H1 (cell line): ENCODE measurements around the gene SPTB. TPM values are rescaled to one million over a fixed set of nuclear protein-coding genes. Genes with fewer than 3 reads are reported as not detected.

Source experiments
- CTCF ChIA-PET: fragments of 300-600 bp; sonication (Branson Sonifier 250); formaldehyde crosslinking; loops from one replicate; lab custom pipeline; 2021; ENCODE audit not compliant: partially characterized antibody; lab: Charles Lee
- POLR2A ChIA-PET: fragments of 300-600 bp; sonication (Branson Sonifier 250); formaldehyde crosslinking; loops from one replicate; lab custom pipeline; 2021; ENCODE audit warnings: inconsistent platforms; ENCODE audit not compliant: partially characterized antibody; lab: Charles Lee
- DNase-seq, 2 experiments: peaks; one replicate each; pipeline versions ENCODE4 v3.0.0 to v3.0.0-alpha.2; 2010 to 2022; ENCODE audit warnings: low spot score in 2 of 2, low read depth in 1 of 2, mixed read lengths in 1 of 2
- FAIRE-seq: peaks from 2 replicates; lab custom pipeline; 2011; peaks lifted over from hg19 to GRCh38; lab: Jason Lieb, UNC
- H2AFZ ChIP-seq: 2 replicates; pipeline ENCODE4 v1.8.1; 2012; ENCODE audit warnings: low read length, inconsistent platforms
- H2AK5ac ChIP-seq: 2 replicates; pipeline ENCODE4 v1.6.1; 2013; ENCODE audit warnings: low read depth, low read length
- H2BK120ac ChIP-seq: replicated peaks from 2 replicates; pipeline ENCODE3; 2013; ENCODE audit warnings: low read depth, low read length, inconsistent platforms
- H2BK12ac ChIP-seq: 2 replicates; pipeline ENCODE4 v1.6.1; 2013; ENCODE audit warnings: low read depth, low read length
- H2BK15ac ChIP-seq: 2 replicates; pipeline ENCODE4 v1.6.1; 2013; ENCODE audit warnings: low read length
- H2BK20ac ChIP-seq: 2 replicates; pipeline ENCODE4 v1.6.1; 2013; ENCODE audit warnings: low read length
- H2BK5ac ChIP-seq: 2 replicates; pipeline ENCODE4 v1.6.1; 2013; ENCODE audit warnings: low read depth, low read length
- H3K14ac ChIP-seq: 2 replicates; pipeline ENCODE4 v1.6.1; 2013; ENCODE audit warnings: inconsistent platforms; ENCODE audit not compliant: insufficient read length
- H3K18ac ChIP-seq: 2 replicates; pipeline ENCODE4 v1.6.1; 2013; ENCODE audit warnings: low read length; ENCODE audit errors: extremely low read depth
- H3K23ac ChIP-seq: 2 replicates; pipeline ENCODE4 v1.6.1; 2013; ENCODE audit warnings: inconsistent platforms; ENCODE audit not compliant: insufficient read length
- H3K23me2 ChIP-seq: 2 replicates; pipeline ENCODE4 v1.6.1; 2013; ENCODE audit warnings: low read depth, low read length
- H3K27ac ChIP-seq: 2 replicates; pipeline ENCODE4 v1.6.1; 2011; ENCODE audit warnings: low read depth, low read length, inconsistent platforms
- H3K27me3 ChIP-seq, 4 experiments: replicated peaks in 1 of 4; 1 replicate in 1 of 4; 2 replicates in 3 of 4; pipeline versions ENCODE4 v1.6.1 to v1.8.1; 2011 to 2013; ENCODE audit warnings: low read length in 3 of 4, mild to moderate bottlenecking in 3 of 4, inconsistent platforms in 2 of 4, mixed read lengths in 2 of 4, moderate library complexity in 1 of 4; ENCODE audit not compliant: control insufficient read depth in 3 of 4, insufficient read depth in 3 of 4; ENCODE audit errors: extremely low read depth in 1 of 4
- H3K36me3 ChIP-seq, 4 experiments: 2 replicates each; pipeline versions ENCODE4 v1.6.1 to v1.8.1; 2011 to 2013; ENCODE audit warnings: mild to moderate bottlenecking in 4 of 4, low read length in 3 of 4, moderate library complexity in 2 of 4, control low read depth in 1 of 4, inconsistent platforms in 1 of 4; ENCODE audit not compliant: insufficient read depth in 4 of 4, control insufficient read depth in 2 of 4
- H3K4ac ChIP-seq: replicated peaks from 2 replicates; pipeline ENCODE3; 2013; ENCODE audit warnings: low read length, low read depth, mixed read lengths, inconsistent platforms; ENCODE audit not compliant: insufficient read length
- H3K4me1 ChIP-seq, 4 experiments: replicated peaks in 1 of 4; 1 replicate in 1 of 4; 2 replicates in 3 of 4; pipeline versions ENCODE4 v1.6.1 to v1.8.1; 2011 to 2013; ENCODE audit warnings: low read length in 3 of 4, inconsistent platforms in 2 of 4, mixed read lengths in 1 of 4; ENCODE audit not compliant: insufficient read depth in 4 of 4, control insufficient read depth in 3 of 4
- H3K4me2 ChIP-seq, 2 experiments: 2 replicates each; pipeline versions ENCODE4 v1.6.1 to v1.8.1; 2011 to 2013; ENCODE audit warnings: low read depth in 2 of 2, low read length in 2 of 2, control low read depth in 1 of 2, inconsistent platforms in 1 of 2, mild to moderate bottlenecking in 1 of 2; ENCODE audit not compliant: insufficient read depth in 1 of 2
- H3K4me3 ChIP-seq, 4 experiments: fragments of 200-600, 300-600 bp in 1 of 4; sonication (generic), shearing (Covaris generic), sonication (Bioruptor Twin) in 1 of 4; 2 replicates each; pipeline versions ENCODE4 v1.5.1 to v1.8.1; 2011 to 2016; ENCODE audit warnings: low read length in 4 of 4, low read depth in 3 of 4, control low read depth in 2 of 4, inconsistent platforms in 2 of 4, mild to moderate bottlenecking in 2 of 4, mixed read lengths in 1 of 4, moderate library complexity in 1 of 4; ENCODE audit not compliant: insufficient read depth in 2 of 4; ENCODE audit errors: extremely low read depth in 1 of 4
- H3K56ac ChIP-seq: replicated peaks from 2 replicates; pipeline ENCODE3; 2013; ENCODE audit warnings: low read depth, mild to moderate bottlenecking, mixed read lengths, low read length, inconsistent platforms; ENCODE audit not compliant: insufficient read length
- H3K79me1 ChIP-seq: 2 replicates; pipeline ENCODE4 v1.6.1; 2013; ENCODE audit warnings: low read depth, low read length, control low read depth
- H3K79me2 ChIP-seq, 2 experiments: 2 replicates each; pipeline versions ENCODE4 v1.6.1 to v1.8.1; 2012 to 2013; ENCODE audit warnings: low read length in 2 of 2, mild to moderate bottlenecking in 2 of 2, inconsistent platforms in 1 of 2; ENCODE audit not compliant: insufficient read depth in 2 of 2, control insufficient read depth in 1 of 2
- H3K9ac ChIP-seq, 4 experiments: replicated peaks in 1 of 4; 1 replicate in 1 of 4; 2 replicates in 3 of 4; pipeline versions ENCODE4 v1.6.1 to v1.8.1; 2011 to 2013; ENCODE audit warnings: low read depth in 3 of 4, low read length in 3 of 4, control low read depth in 2 of 4, mild to moderate bottlenecking in 2 of 4, moderate library complexity in 2 of 4, inconsistent platforms in 1 of 4; ENCODE audit errors: extremely low read depth in 1 of 4
- H3K9me3 ChIP-seq, 2 experiments: 2 replicates each; pipeline versions ENCODE4 v1.6.1 to v1.8.1; 2012 to 2013; ENCODE audit warnings: mild to moderate bottlenecking in 2 of 2, moderate library complexity in 2 of 2, control low read depth in 1 of 2, inconsistent platforms in 1 of 2, low read depth in 1 of 2, low read length in 1 of 2, mixed read lengths in 1 of 2; ENCODE audit not compliant: insufficient read depth in 2 of 2
- H4K20me1 ChIP-seq, 2 experiments: replicated peaks in 1 of 2; 2 replicates each; pipeline versions ENCODE3 to v1.8.1; 2011 to 2013; ENCODE audit warnings: inconsistent platforms in 2 of 2, low read length in 2 of 2, mild to moderate bottlenecking in 1 of 2; ENCODE audit not compliant: insufficient read depth in 2 of 2, control insufficient read depth in 1 of 2
- H4K5ac ChIP-seq: 2 replicates; pipeline ENCODE4 v1.6.1; 2013; ENCODE audit warnings: low read length, low read depth, mixed read lengths, inconsistent platforms; ENCODE audit not compliant: insufficient read length
- H4K8ac ChIP-seq: 2 replicates; pipeline ENCODE4 v1.8.0; 2013; ENCODE audit warnings: mild to moderate bottlenecking, moderate library complexity, low read length, inconsistent platforms; ENCODE audit not compliant: insufficient read depth; ENCODE audit errors: extremely low read depth
- H4K91ac ChIP-seq: replicated peaks from 2 replicates; pipeline ENCODE3; 2013; ENCODE audit warnings: low read length, mixed read lengths, inconsistent platforms; ENCODE audit not compliant: insufficient read length
- ASH2L ChIP-seq: fragments of 200-600, 300-600 bp; sonication (generic); IDR thresholded peaks from one replicate; pipeline ENCODE4 v1.7.1; 2017; ENCODE audit warnings: low read length
- SRF ChIP-seq: IDR thresholded peaks from 2 replicates; pipeline ENCODE4 v1.6.1; 2011; ENCODE audit warnings: mild to moderate bottlenecking, low read depth, low read length, moderate library complexity
- WGBS, 2 experiments: shearing (Covaris generic) in 1 of 2; methylation state at CpG; one replicate each; pipeline versions ENCODE4 v1.1.6 to v1.1.7; 2013 to 2015; ENCODE audit warnings: low lambda C conversion rate in 2 of 2, mixed read lengths in 2 of 2, inconsistent platforms in 1 of 2, low coverage in 1 of 2, missing lambda C conversion rate in 1 of 2; ENCODE audit not compliant: insufficient replicate concordance in 2 of 2, insufficient coverage in 1 of 2, insufficient read length in 1 of 2; ENCODE audit errors: extremely low coverage in 1 of 2, missing lambda C conversion rate in 1 of 2; 5-methylcytosine and 5-hydroxymethylcytosine counted together
- polyA plus RNA-seq, 7 experiments: library from polyadenylated mRNA; depleted of rRNA in 3 of 7; stranded (reverse) in 5 of 7; unstranded in 2 of 7; fragments of >200 nt in 5 of 7; fragments of 200-250 nt in 2 of 7; gene quantifications; 1 replicate in 5 of 7; 2 replicates in 1 of 7; 4 replicates in 1 of 7; pipeline versions ENCODE4 v1.2.1 to v1.2.3, GENCODE V29; 2011 to 2013; ENCODE audit warnings: missing spikeins in 2 of 7, mixed read lengths in 2 of 7
- total RNA-seq: library from RNA; stranded (reverse); fragmentation: NEBNext Ultra II Directional; extraction: Animal tissue kit (Norgen Biotek cat#: 25700); gene quantifications from 2 replicates; pipeline ENCODE4 v1.2.1, GENCODE V29; 2021

The SPTB gene
- total and polyA plus RNA-seq, 2 of the 8 experiments (the other 6 are each of a cell fraction or from before 2014, with no cell fraction given), result 0.30 to 2.4 TPM

DNA sequence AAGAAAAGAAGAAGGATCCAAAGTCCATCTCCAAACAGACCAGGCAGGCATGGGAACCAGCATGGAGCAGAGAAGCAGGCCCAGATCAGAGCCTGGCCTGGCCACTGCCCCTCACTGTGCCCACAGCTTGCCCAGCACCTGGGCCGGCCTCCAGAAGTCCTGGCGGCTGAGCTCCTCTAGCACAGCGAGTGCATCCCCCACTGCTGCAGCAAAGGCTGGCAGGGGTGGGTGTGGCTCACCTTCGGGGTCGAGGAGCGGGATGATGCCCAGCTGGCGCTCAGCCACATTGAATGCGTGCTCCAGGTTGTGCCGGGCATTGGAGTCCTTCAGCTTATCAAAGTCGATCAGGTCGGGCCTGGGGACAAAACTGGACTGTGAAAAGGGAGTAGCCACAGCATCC is 78.7 kb downstream of the SPTB start:
- H3K27me3 ChIP-seq, result no peaks in the 10 kb centered on the region
- H3K23me2 ChIP-seq, result no peaks in the 10 kb centered on the region
- no peak overlapping the region for H2BK20ac ChIP-seq
- no peak overlapping the region for H2AFZ ChIP-seq
- H3K23ac ChIP-seq, result no peak overlapping the region
- H3K79me1 ChIP-seq, result no peaks in the 10 kb centered on the region
- H4K8ac ChIP-seq, result no peak overlapping the region
- no peaks in the 10 kb centered on the region for H3K79me2 ChIP-seq
- FAIRE-seq, result no peak
- no peak for DNase-seq
- no peak overlapping the region for H3K27ac ChIP-seq
- 91% methylated on average over 11 of the region's 11 CpGs; no CpG with 5 or more reads in 1 of the 2 experiments for WGBS, 2 experiments
- H2BK120ac ChIP-seq, result no peak overlapping the region
- CTCF ChIA-PET, result interaction anchor here (0.8 to 13.2 kb wide), 53 partner anchors 7 to 282 kb away, joined by 3 to 323 read pairs (median 6); partner anchors contain the start of genes PLEKHG3 and SPTB
- no peak overlapping the region for H2BK5ac ChIP-seq
- H4K5ac ChIP-seq, result no peak overlapping the region
- no peak overlapping the region for H3K14ac ChIP-seq
- H3K18ac ChIP-seq, result no peak overlapping the region
- H3K4me3 ChIP-seq, result no peak overlapping the region
- no peaks in the 10 kb centered on the region for H4K20me1 ChIP-seq
- H3K9me3 ChIP-seq, result no peaks in the 10 kb centered on the region
- TF ChIP-seq SRF (no peak), ASH2L (no peak)
- H4K91ac ChIP-seq, result no peak overlapping the region
- no peaks in the 10 kb centered on the region for H3K4me1 ChIP-seq
- no peak overlapping the region for H3K4ac ChIP-seq
- POLR2A ChIA-PET, result no interaction called here
- H3K9ac ChIP-seq, result no peak overlapping the region
- H2BK12ac ChIP-seq, result no peak overlapping the region
- no peak overlapping the region for H2BK15ac ChIP-seq
- no peaks in the 10 kb centered on the region for H3K36me3 ChIP-seq
- no peak overlapping the region for H3K56ac ChIP-seq
- no peak overlapping the region for H2AK5ac ChIP-seq
- no peak overlapping the region for H3K4me2 ChIP-seq
